ENCODE results near the gene SOHLH2.

Gene SOHLH2

DNA sequence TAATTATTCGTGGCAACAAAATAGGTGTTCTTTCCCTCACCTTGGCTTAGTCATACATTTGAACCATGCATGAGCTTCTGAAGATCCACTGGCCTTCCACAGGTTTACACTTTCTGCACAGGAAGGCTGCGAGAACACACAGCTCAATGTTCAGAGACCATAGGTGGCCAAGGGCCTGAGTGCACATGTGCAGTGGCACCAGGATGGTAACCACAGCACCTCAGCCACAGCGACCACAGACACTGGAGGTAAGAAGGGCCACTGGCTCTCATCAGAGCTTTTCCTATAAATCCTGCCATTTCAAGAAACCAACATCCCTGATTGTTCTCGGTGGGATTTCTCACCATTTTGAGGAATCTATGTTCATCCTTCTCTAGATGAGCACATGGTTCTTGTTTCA is 84.8 kb downstream of the SOHLH2 start:
- Histone ChIP-seq H3K9me3 (ENCODE audit: control insufficient read depth, low read length) (no peaks in the 10 kb centered on the region), H3K4me2 (ENCODE audit: low read length) (no peak overlapping the region), H3K4me3 (ENCODE audit: low read depth, low read length) (no peak overlapping the region), H3K79me2 (peaks cover 2% of the 10 kb centered on the region), H3K27ac (no peak overlapping the region), H3K36me3 (ENCODE audit: control insufficient read depth, insufficient read depth, low read length) (no peaks in the 10 kb centered on the region), H2AFZ (no peak overlapping the region), H3K4me1 (no peaks in the 10 kb centered on the region), H3K27me3 (ENCODE audit: control insufficient read depth, insufficient read depth, low read length) (no peaks in the 10 kb centered on the region), H3K9ac (no peak overlapping the region)
- TF ChIP-seq, protein P1, sequence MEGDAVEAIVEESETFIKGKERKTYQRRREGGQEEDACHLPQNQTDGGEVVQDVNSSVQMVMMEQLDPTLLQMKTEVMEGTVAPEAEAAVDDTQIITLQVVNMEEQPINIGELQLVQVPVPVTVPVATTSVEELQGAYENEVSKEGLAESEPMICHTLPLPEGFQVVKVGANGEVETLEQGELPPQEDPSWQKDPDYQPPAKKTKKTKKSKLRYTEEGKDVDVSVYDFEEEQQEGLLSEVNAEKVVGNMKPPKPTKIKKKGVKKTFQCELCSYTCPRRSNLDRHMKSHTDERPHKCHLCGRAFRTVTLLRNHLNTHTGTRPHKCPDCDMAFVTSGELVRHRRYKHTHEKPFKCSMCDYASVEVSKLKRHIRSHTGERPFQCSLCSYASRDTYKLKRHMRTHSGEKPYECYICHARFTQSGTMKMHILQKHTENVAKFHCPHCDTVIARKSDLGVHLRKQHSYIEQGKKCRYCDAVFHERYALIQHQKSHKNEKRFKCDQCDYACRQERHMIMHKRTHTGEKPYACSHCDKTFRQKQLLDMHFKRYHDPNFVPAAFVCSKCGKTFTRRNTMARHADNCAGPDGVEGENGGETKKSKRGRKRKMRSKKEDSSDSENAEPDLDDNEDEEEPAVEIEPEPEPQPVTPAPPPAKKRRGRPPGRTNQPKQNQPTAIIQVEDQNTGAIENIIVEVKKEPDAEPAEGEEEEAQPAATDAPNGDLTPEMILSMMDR (IDR thresholded peaks at IDR 0.05), result no peak

DNA sequence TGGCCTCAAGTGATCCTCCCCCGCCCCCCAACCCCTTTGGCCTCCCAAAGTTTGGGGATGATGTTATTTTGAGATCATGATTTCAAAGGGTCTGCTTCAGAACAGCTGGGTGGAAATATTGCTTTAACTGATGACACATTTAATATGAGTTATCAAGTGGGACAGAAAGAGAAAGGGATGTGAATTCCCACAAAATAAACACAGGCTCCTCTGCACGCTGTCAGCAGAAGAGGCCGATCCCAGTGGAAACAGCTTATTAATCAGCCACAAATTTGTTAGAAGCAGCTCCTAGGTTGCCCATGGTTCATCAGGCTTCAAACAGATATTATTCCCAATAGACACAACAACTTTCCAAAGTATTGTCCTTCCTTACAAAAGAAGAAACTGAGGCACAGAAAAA is 87.9 kb downstream of the SOHLH2 start:
- Histone ChIP-seq H3K4me2 (ENCODE audit: low read length) (no peak overlapping the region), H2AFZ (no peak overlapping the region), H3K9me3 (ENCODE audit: control insufficient read depth, low read length) (no peaks in the 10 kb centered on the region), H3K79me2 (peaks cover 2% of the 10 kb centered on the region), H3K4me3 (ENCODE audit: low read depth, low read length) (no peak overlapping the region), H3K9ac (no peak overlapping the region), H3K4me1 (no peaks in the 10 kb centered on the region), H3K27ac (no peak overlapping the region), H3K27me3 (ENCODE audit: control insufficient read depth, insufficient read depth, low read length) (no peaks in the 10 kb centered on the region), H3K36me3 (ENCODE audit: control insufficient read depth, insufficient read depth, low read length) (no peaks in the 10 kb centered on the region)
- TF ChIP-seq, protein P1 (IDR thresholded peaks at IDR 0.05), result no peak

DNA sequence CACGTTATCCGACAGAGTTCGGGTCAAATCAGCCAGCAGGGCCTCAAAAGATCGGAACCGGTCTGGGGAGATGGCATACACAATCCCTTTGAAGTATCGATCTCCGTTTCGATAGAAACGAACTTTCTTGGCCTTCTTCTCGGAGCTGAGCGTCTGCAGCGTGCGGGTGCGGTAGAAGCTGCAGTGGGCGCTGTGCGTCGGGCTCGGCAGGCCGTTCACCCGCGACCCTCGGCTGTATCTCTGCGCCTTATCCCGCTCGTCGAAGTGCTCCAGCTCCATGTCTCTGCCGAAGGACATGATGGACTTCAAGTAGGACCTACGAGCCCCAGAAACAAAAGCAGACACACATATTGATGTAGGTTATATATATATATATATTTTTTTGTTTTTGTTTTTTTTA is 88.5 kb downstream of the SOHLH2 start:
- Histone ChIP-seq H3K9me3 (ENCODE audit: control insufficient read depth, low read length) (no peaks in the 10 kb centered on the region), H3K9ac (no peak overlapping the region), H3K4me1 (no peaks in the 10 kb centered on the region)

DNA sequence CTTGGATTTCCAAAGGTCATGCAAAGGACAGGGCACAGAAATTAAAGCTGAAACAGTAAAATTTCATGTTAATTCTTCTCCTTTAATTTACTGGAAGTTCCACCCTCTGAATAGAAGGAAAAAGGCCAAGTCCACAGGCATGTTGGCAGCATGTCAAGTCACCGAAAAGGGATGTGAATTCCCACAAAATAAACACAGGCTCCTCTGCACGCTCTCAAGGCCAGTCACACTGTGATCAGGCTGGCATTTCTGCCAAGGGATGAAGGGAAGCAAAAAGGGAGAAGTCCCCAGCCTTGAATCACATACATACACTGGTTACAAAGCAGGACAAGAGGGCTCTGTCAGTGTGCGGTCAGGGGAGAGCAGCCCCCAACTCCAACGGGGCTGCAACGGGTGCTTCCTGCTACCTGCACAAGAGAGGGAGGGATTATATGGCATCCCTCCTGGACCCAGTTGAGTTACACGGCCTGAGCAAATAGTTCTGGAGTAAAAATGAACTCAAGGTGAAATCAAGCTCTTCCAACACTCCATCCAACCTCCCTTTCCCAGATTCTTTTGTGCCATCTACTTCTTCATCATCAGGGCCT is 90.0 kb downstream of the SOHLH2 start:
- Histone ChIP-seq H3K9me3 (ENCODE audit: control insufficient read depth, low read length) (no peaks in the 10 kb centered on the region), H3K36me3 (ENCODE audit: control insufficient read depth, insufficient read depth, low read length) (no peaks in the 10 kb centered on the region)

More for the DNA sequence above, 88.5 kb downstream of the SOHLH2 start:
- no peak overlapping the region for H2AFZ ChIP-seq
- no peaks in the 10 kb centered on the region for H3K27me3 ChIP-seq (ENCODE audit: control insufficient read depth, insufficient read depth, low read length)
- no peak overlapping the region for H3K4me2 ChIP-seq (ENCODE audit: low read length)
- TF ChIP-seq, protein P1 (IDR thresholded peaks at IDR 0.05), result no peak
- no peak overlapping the region for H3K4me3 ChIP-seq (ENCODE audit: low read depth, low read length)
- H3K79me2 ChIP-seq, result peaks cover 2% of the 10 kb centered on the region
- H3K27ac ChIP-seq, result no peak overlapping the region
- no peaks in the 10 kb centered on the region for H3K36me3 ChIP-seq (ENCODE audit: control insufficient read depth, insufficient read depth, low read length)

More for the DNA sequence above, 90.0 kb downstream of the SOHLH2 start:
- H3K4me3 ChIP-seq (ENCODE audit: low read depth, low read length), result no peak overlapping the region
- H3K27ac ChIP-seq, result no peak overlapping the region
- TF ChIP-seq, protein P1 (IDR thresholded peaks at IDR 0.05), result no peak
- peaks cover 2% of the 10 kb centered on the region for H3K79me2 ChIP-seq
- no peaks in the 10 kb centered on the region for H3K4me1 ChIP-seq
- H2AFZ ChIP-seq, result no peak overlapping the region
- no peak overlapping the region for H3K4me2 ChIP-seq (ENCODE audit: low read length)
- H3K9ac ChIP-seq, result no peak overlapping the region
- H3K27me3 ChIP-seq (ENCODE audit: control insufficient read depth, insufficient read depth, low read length), result no peaks in the 10 kb centered on the region
